ENCODE data around the gene CUX1.

GRCh38 chr7:102198417-102198956 lies 381.1 kb downstream of the CUX1 start:
- TF ChIP-seq CTCF (conservative IDR thresholded peaks at IDR 0.05 in 1 of 2, IDR thresholded peaks at IDR 0.05 in 1 of 2; ENCODE audit: low read depth in 1 of 2, low read length in 2 of 2) (no peak), EZH2 (IDR thresholded peaks at IDR 0.05; ENCODE audit: low read length, missing control alignments) (no peak)

Measured in fibroblast of lung (primary cell).